GM12878 (cell line): ENCODE results near the gene H1-8. TPM values are rescaled to one million over a fixed set of nuclear protein-coding genes. Genes with fewer than 3 reads are reported as not detected.

Source experiments
- ATAC-seq: fragments of 200-7000 bp; cut with Tn5 transposase; 3 replicates; pipeline ENCODE4 v1.9.1; 2020; ENCODE audit warnings: mild to moderate bottlenecking, moderate library complexity
- BruUV-seq: library from RNA; stranded (reverse); fragments of 400-500 nt; replicated peaks from 2 replicates; lab custom pipeline; 2021; lab: Mats Ljungman, UMichigan
- CTCF ChIA-PET: fragments of 300-600 bp; sonication (Branson Sonifier 250); formaldehyde crosslinking; extraction: SDS; loops from one replicate; lab custom pipeline; 2021; ENCODE audit warnings: inconsistent platforms; lab: Yijun Ruan, JAX
- POLR2A ChIA-PET: fragments of 350-600 bp; formaldehyde crosslinking; extraction: SDS; loops from one replicate; lab custom pipeline; 2021; ENCODE audit warnings: inconsistent platforms; lab: Charles Lee
- RAD21 ChIA-PET: fragments of 300-600 bp; sonication (Branson Sonifier 250); formaldehyde crosslinking; loops from one replicate; lab custom pipeline; 2023; ENCODE audit warnings: antibody characterized with exemption; ENCODE audit not compliant: unreplicated experiment; lab: Charles Lee
- SMC1A ChIA-PET: fragments of 300-600 bp; sonication (Branson Sonifier 250); formaldehyde crosslinking; loops from one replicate; lab custom pipeline; 2023; ENCODE audit not compliant: unreplicated experiment, uncharacterized antibody; lab: Charles Lee
- DNase-seq: peaks from one replicate; pipeline ENCODE4 v3.0.0-alpha.2; 2011; ENCODE audit warnings: low read depth, low spot score
- FAIRE-seq: peaks from 3 replicates; lab custom pipeline; 2011; peaks lifted over from hg19 to GRCh38; lab: Jason Lieb, UNC
- H2AFZ ChIP-seq: 2 replicates; pipeline ENCODE4 v1.6.0; 2011; ENCODE audit warnings: low read depth, low read length, control low read depth; ENCODE audit not compliant: control insufficient read depth
- H3K27ac ChIP-seq: 2 replicates; pipeline ENCODE4 v1.5.1; 2011; ENCODE audit warnings: control low read depth; ENCODE audit not compliant: control insufficient read depth, insufficient read depth
- H3K27me3 ChIP-seq, 2 experiments: replicated peaks in 1 of 2; 2 replicates each; pipeline versions ENCODE4 v1.6.0 to v1.6.1; 2011; ENCODE audit warnings: low read length in 1 of 2; ENCODE audit not compliant: control insufficient read depth in 2 of 2, insufficient read depth in 2 of 2
- H3K36me3 ChIP-seq, 2 experiments: 2 replicates each; pipeline ENCODE4 v1.5.1; 2011; ENCODE audit warnings: low read length in 1 of 2; ENCODE audit not compliant: control insufficient read depth in 2 of 2, insufficient read depth in 2 of 2
- H3K4me1 ChIP-seq: 2 replicates; pipeline ENCODE4 v1.6.1; 2011; ENCODE audit warnings: mild to moderate bottlenecking, low read length, moderate library complexity, mixed read lengths; ENCODE audit not compliant: control insufficient read depth, insufficient read depth
- H3K4me2 ChIP-seq: 2 replicates; pipeline ENCODE4 v1.6.0; 2011; ENCODE audit warnings: control low read depth; ENCODE audit not compliant: control insufficient read depth, insufficient read depth
- H3K4me3 ChIP-seq: fragments of 200-600 bp; sonication (generic); 2 replicates; pipeline ENCODE4 v1.5.1; 2016
- H3K79me2 ChIP-seq: 2 replicates; pipeline ENCODE4 v1.6.0; 2011; ENCODE audit warnings: low read length; ENCODE audit not compliant: control insufficient read depth, insufficient read depth
- H3K9ac ChIP-seq: 2 replicates; pipeline ENCODE4 v1.8.0; 2011; ENCODE audit warnings: low read length, control low read depth, mixed read lengths; ENCODE audit not compliant: control insufficient read depth, insufficient read depth
- H3K9me3 ChIP-seq: replicated peaks from 3 replicates; pipeline ENCODE4 v1.5.1; 2011; ENCODE audit warnings: mild to moderate bottlenecking, low read length; ENCODE audit not compliant: control insufficient read depth, insufficient read depth
- H4K20me1 ChIP-seq: 2 replicates; pipeline ENCODE4 v1.6.0; 2011; ENCODE audit not compliant: control insufficient read depth, insufficient read depth
- CBX3 ChIP-seq: fragments of 200-600 bp; sonication (generic); IDR thresholded peaks from 2 replicates; pipeline ENCODE4 v1.6.1; 2016; ENCODE audit warnings: low read depth, borderline replicate concordance
- CREM ChIP-seq: IDR thresholded peaks from 2 replicates; pipeline ENCODE4 v1.6.1; 2014; ENCODE audit warnings: antibody characterized with exemption, low read depth
- DPF2 ChIP-seq: fragments of 450-650 bp; IDR thresholded peaks from 2 replicates; pipeline ENCODE4 v1.6.1; 2017; ENCODE audit warnings: mild to moderate bottlenecking
- GATAD2B ChIP-seq: fragments of 450-650 bp; conservative IDR thresholded peaks from 2 replicates; pipeline ENCODE4 v1.6.1; 2017; ENCODE audit warnings: low read depth, mild to moderate bottlenecking, moderate library complexity
- HDAC6 ChIP-seq: fragments of 200-600 bp; sonication (generic); IDR thresholded peaks from one replicate; pipeline ENCODE4 v1.8.0; 2017; ENCODE audit warnings: antibody characterized with exemption; ENCODE audit not compliant: unreplicated experiment
- NFIC ChIP-seq: IDR thresholded peaks from 2 replicates; pipeline ENCODE4 v1.6.1; 2012; ENCODE audit warnings: low read depth, mild to moderate bottlenecking, inconsistent platforms, low read length, moderate library complexity
- PAX8 ChIP-seq: fragments of 450-650 bp; IDR thresholded peaks from 2 replicates; pipeline ENCODE4 v1.6.1; 2017; ENCODE audit warnings: mild to moderate bottlenecking, moderate library complexity
- RBBP5 ChIP-seq: fragments of 200-600 bp; sonication (generic); conservative IDR thresholded peaks from 2 replicates; pipeline ENCODE4 v1.6.1; 2016
- SP1 ChIP-seq: IDR thresholded peaks from one replicate; pipeline ENCODE4 v1.6.1; 2011; ENCODE audit warnings: low read depth, low read length
- TARDBP ChIP-seq: IDR thresholded peaks from 2 replicates; pipeline ENCODE4 v1.6.1; 2016; ENCODE audit warnings: borderline replicate concordance
- ZNF24 ChIP-seq: fragments of 450-650 bp; IDR thresholded peaks from 2 replicates; pipeline ENCODE4 v1.6.1; 2017; ENCODE audit warnings: antibody characterized with exemption, mild to moderate bottlenecking
- ZNF622 ChIP-seq: fragments of 450-650 bp; IDR thresholded peaks from 2 replicates; pipeline ENCODE4 v1.6.1; 2017; ENCODE audit warnings: mild to moderate bottlenecking, inconsistent platforms
- WGBS: methylation state at CpG from one replicate; pipeline ENCODE4 v1.1.6; 2016; ENCODE audit warnings: low lambda C conversion rate; ENCODE audit not compliant: insufficient replicate concordance, insufficient coverage; ENCODE audit errors: missing lambda C conversion rate; 5-methylcytosine and 5-hydroxymethylcytosine counted together
- in situ Hi-C: fragments of 300-500 bp; cut with MboI; formaldehyde crosslinking; loops from 9 replicates; pipeline ENCODE4 v1.14.3; 2018; ENCODE audit warnings: mixed read lengths
- intact Hi-C: fragments of 100-400 bp; cut with micrococcal nuclease; formaldehyde crosslinking; loops from one replicate; pipeline ENCODE4 v1.14.2; 2022; ENCODE audit not compliant: unreplicated experiment
- polyA plus RNA-seq, 11 experiments: library from polyadenylated mRNA; depleted of rRNA in 4 of 11; unstranded in 6 of 11; stranded (reverse) in 5 of 11; fragments of >200 nt; fragmentation: Nextera tagmentation in 4 of 11; fragmentation: Illumina TruSeq in 1 of 11; extraction: Ambion mirVana in 4 of 11; extraction: Trizol in 1 of 11; gene quantifications; 1 replicate in 1 of 11; 2 replicates in 10 of 11; pipeline versions ENCODE4 v1.2.1 to v1.2.3, GENCODE V29; 2011 to 2016; ENCODE audit warnings: inconsistent platforms in 2 of 11, missing spikeins in 2 of 11, low read depth in 1 of 11
- total RNA-seq, 4 experiments: library from RNA; depleted of rRNA in 3 of 4; stranded (reverse); fragments of >200 nt in 3 of 4; fragmentation: Illumina TruSeq in 1 of 4; extraction: Trizol in 1 of 4; gene quantifications; 2 replicates each; pipeline versions ENCODE4 v1.2.1 to v1.2.3, GENCODE V29; 2013 to 2021
- TF ChIP-seq, protein P1 (sequence below): IDR thresholded peaks from 2 replicates; pipeline ENCODE4 v1.6.1; 2011; ENCODE audit warnings: mild to moderate bottlenecking, low read depth, low read length, moderate library complexity; ENCODE audit not compliant: insufficient replicate concordance
- TF ChIP-seq, protein P2 (sequence below): IDR thresholded peaks from 2 replicates; pipeline ENCODE4 v1.6.1; 2012; ENCODE audit warnings: low read depth, low read length, improper control_type of control experiment
- TF ChIP-seq, protein P3 (sequence below): fragments of 150-350 bp; IDR thresholded peaks from 2 replicates; pipeline ENCODE4 v1.6.1; 2016; ENCODE audit warnings: low read depth, low read length
- TF ChIP-seq, protein P4 (sequence below): fragments of 450-650 bp; IDR thresholded peaks from 2 replicates; pipeline ENCODE4 v1.6.1; 2017; ENCODE audit warnings: borderline replicate concordance

The H1-8 gene
- total and polyA plus RNA-seq, 10 of the 15 experiments (the other 5 are each of a cell fraction or from before 2014, with no cell fraction given): not detected

DNA sequence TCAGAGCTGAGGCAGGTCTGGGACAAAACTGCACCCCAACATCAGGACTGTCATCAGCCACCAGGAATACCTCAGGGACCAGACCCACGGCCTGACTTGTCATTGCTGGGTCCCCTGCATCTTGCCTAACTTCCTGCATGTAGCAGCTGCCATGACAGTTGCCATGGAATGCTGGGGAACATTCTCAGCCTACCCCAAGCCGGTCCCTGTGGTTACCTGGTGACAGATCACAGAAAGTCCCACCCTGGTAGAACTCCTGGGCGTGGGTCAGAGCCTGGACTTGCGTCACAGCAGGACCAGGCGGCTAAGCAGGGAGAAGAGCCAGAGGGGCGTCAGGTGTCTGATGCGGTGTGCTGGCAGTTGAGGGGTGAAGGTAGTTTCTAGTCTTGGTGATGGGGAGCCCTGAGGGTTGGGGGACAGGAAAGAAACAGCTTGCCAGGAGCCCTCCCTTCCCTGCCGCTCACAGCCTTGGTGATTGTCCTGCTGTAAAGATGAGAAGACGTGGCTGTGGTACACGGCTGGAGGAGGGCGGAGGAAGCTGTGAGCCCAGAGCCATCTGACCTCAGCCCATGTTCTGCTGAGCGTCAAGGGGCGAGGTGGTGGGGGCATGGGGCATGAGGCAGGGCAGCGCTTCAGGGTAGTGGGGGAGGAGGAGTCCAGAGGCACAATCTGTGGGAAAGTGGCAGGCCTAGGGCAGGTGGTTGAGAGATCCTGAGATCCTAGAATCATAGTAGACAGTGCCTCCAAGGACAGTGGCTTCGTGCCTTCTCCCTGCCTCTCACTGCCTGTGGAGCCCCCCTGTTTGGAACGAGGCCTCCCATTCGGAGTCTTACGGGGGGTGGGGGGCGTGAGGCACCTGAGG, 5.4 kb downstream of the H1-8 start:
- H3K4me3 ChIP-seq: no peak overlapping the region
- ChIA-PET SMC1A (no interaction called here), POLR2A (interaction anchor here (1.2 kb wide), 1 partner anchor 14 kb away, joined by 3 read pairs; no protein-coding TSS in a partner anchor), RAD21 (no interaction called here), CTCF (no interaction called here)
- FAIRE-seq (no peak), DNase-seq (no peak), ATAC-seq (no peak)
- H3K27me3 ChIP-seq: peaks cover 0 to 7% of the 10 kb centered on the region in 2 experiments; a peak in 3 of 4 replicates
- intact Hi-C loops (no loop called here), in situ Hi-C loops (no loop called here)
- no peak overlapping the region for H3K4me2 ChIP-seq
- no peaks in the 10 kb centered on the region for H4K20me1 ChIP-seq
- H3K27ac ChIP-seq: no peak overlapping the region
- no TSS peak for BruUV-seq
- no peaks in the 10 kb centered on the region for H3K79me2 ChIP-seq
- WGBS: 36% methylated on average over 19 of the region's 19 CpGs
- H2AFZ ChIP-seq: no peak overlapping the region
- no peak overlapping the region for H3K9ac ChIP-seq
- no peaks in the 10 kb centered on the region for H3K4me1 ChIP-seq
- no peaks in the 10 kb centered on the region for H3K36me3 ChIP-seq
- no peaks in the 10 kb centered on the region for H3K9me3 ChIP-seq
- TF ChIP-seq ZNF622 (no peak), CREM (no peak), CBX3 (no peak), ZNF24 (no peak), TARDBP (no peak), PAX8 (no peak), GATAD2B (no peak), DPF2 (no peak), NFIC (no peak), RBBP5 (no peak), SP1 (no peak), HDAC6 (no peak)
- TF ChIP-seq, protein P1, sequence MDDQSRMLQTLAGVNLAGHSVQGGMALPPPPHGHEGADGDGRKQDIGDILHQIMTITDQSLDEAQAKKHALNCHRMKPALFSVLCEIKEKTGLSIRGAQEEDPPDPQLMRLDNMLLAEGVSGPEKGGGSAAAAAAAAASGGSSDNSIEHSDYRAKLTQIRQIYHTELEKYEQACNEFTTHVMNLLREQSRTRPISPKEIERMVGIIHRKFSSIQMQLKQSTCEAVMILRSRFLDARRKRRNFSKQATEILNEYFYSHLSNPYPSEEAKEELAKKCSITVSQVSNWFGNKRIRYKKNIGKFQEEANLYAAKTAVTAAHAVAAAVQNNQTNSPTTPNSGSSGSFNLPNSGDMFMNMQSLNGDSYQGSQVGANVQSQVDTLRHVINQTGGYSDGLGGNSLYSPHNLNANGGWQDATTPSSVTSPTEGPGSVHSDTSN: no peak
- TF ChIP-seq, protein P2, sequence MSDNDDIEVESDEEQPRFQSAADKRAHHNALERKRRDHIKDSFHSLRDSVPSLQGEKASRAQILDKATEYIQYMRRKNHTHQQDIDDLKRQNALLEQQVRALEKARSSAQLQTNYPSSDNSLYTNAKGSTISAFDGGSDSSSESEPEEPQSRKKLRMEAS: no peak
- TF ChIP-seq, protein P3, sequence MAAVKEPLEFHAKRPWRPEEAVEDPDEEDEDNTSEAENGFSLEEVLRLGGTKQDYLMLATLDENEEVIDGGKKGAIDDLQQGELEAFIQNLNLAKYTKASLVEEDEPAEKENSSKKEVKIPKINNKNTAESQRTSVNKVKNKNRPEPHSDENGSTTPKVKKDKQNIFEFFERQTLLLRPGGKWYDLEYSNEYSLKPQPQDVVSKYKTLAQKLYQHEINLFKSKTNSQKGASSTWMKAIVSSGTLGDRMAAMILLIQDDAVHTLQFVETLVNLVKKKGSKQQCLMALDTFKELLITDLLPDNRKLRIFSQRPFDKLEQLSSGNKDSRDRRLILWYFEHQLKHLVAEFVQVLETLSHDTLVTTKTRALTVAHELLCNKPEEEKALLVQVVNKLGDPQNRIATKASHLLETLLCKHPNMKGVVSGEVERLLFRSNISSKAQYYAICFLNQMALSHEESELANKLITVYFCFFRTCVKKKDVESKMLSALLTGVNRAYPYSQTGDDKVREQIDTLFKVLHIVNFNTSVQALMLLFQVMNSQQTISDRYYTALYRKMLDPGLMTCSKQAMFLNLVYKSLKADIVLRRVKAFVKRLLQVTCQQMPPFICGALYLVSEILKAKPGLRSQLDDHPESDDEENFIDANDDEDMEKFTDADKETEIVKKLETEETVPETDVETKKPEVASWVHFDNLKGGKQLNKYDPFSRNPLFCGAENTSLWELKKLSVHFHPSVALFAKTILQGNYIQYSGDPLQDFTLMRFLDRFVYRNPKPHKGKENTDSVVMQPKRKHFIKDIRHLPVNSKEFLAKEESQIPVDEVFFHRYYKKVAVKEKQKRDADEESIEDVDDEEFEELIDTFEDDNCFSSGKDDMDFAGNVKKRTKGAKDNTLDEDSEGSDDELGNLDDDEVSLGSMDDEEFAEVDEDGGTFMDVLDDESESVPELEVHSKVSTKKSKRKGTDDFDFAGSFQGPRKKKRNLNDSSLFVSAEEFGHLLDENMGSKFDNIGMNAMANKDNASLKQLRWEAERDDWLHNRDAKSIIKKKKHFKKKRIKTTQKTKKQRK: no peak
- TF ChIP-seq, protein P4, sequence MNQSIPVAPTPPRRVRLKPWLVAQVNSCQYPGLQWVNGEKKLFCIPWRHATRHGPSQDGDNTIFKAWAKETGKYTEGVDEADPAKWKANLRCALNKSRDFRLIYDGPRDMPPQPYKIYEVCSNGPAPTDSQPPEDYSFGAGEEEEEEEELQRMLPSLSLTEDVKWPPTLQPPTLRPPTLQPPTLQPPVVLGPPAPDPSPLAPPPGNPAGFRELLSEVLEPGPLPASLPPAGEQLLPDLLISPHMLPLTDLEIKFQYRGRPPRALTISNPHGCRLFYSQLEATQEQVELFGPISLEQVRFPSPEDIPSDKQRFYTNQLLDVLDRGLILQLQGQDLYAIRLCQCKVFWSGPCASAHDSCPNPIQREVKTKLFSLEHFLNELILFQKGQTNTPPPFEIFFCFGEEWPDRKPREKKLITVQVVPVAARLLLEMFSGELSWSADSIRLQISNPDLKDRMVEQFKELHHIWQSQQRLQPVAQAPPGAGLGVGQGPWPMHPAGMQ: no peak
